NCI-H82 treated with DMSO at 0.1 percent for 48 hours (cell line): ENCODE data around the gene CAMKK1.
"Not testable (repeated sequence)": the region's sequence is repeated elsewhere in the genome, so short reads cannot be mapped to it uniquely, and the experiment has no call there.

ENCODE experiments used
- DNase-seq: peaks from one replicate; lab custom pipeline; 2025; ENCODE audit not compliant: unreplicated experiment; lab: John Stamatoyannopoulos, UW

CAMKK1 gene

GRCh38 chr17:3848229-3848835, 44.5 kb downstream of the CAMKK1 start:
- no peak for DNase-seq

DNA sequence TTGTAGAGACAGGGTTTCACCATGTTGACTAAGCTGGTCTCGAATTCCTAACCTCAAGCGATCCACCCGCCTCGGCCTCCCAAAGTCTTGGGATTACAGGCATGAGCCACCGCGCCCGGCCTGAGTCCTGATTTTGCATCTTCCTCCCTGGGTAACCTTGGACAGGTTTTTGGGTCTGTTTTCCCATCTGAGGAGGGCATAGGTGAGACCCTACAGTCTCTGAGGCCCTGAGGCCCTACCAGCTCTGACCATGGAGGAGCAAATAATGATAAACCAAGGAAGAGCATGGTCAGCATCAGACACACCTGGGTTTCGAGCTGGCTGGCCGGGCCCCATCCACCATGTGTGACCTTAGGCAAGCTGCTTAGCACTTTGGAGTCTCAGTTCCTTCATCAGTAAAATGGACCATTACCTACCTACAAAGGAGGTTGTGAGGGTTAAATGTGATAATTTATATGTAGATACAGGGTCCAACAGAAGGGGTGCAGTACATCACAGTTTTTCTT, 45.6 kb downstream of the CAMKK1 start:
- no peak for DNase-seq

DNA sequence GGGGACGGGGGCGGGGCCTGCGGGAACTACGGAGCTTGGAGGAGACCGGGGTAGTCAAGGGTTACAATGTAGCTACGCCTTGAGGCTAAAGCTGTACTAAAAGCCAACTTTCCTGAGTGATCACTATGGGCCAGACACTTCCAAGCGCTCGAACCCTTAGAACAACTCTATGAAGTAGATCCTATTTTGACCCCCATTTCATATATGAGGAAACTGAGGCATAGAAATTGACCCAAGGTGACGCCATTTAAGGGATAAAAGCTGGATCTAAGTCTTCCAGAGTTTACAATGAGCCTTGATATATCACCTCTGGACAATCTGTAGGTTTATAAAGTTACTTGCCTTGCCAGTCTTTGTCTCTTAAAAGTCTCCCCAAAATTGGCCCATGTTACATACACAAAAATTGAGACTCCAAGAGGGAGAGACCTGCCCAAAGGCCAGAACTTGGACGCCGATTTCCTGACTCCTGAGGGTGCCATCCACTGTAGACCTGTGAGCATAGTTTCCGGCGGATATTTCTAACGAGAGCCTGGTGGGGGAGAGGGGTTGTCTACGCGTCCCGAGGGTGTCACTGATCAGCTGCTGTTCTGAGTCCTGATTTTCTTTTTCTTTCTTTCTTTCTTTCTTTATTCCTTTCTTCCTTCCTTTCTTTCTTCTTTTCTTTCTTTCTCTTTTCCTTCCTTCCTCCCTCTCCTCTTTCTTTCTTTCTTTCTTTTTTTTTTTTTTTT, 46.3 kb downstream of the CAMKK1 start:
- DNase-seq: no peak

GRCh38 chr17:3845621-3846436, 47.0 kb downstream of the CAMKK1 start, which contains the start of gene NCBP3:
Gene NCBP3, minus strand, starts transcription at chr17:3846246. Its CDS starts 23 bp downstream, at chr17:3846223.
- peak; percentile 77 for DNase-seq

DNA sequence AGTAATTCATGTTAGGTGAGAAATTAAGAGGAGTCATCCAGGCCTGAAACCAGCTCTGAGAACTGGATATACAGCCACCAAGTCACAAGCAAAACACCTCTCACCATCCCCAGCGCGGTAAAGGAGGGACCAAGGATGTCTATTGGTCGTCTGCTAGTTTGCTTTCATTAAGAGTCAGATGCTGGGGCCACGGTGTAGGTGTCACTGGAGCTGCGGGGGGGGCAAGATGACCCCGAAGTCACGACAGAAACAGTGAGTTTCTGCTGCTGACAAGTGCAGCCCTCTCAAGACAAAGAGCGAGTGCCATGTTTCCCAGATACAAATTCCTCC, 47.6 kb downstream of the CAMKK1 start:
- no peak for DNase-seq

GRCh38 chr17:3844556-3844955, 48.3 kb downstream of the CAMKK1 start:
- not testable (repeated sequence) for DNase-seq

GRCh38 chr17:3843935-3844516, 48.8 kb downstream of the CAMKK1 start:
- peak; percentile 51 for DNase-seq

- DNase-seq: no peak
These were observed 54.6 kb downstream of the CAMKK1 start for GRCh38 chr17:3838206-3838605.

GRCh38 chr17:3836551-3836950, 56.3 kb downstream of the CAMKK1 start:
- no peak for DNase-seq

DNA sequence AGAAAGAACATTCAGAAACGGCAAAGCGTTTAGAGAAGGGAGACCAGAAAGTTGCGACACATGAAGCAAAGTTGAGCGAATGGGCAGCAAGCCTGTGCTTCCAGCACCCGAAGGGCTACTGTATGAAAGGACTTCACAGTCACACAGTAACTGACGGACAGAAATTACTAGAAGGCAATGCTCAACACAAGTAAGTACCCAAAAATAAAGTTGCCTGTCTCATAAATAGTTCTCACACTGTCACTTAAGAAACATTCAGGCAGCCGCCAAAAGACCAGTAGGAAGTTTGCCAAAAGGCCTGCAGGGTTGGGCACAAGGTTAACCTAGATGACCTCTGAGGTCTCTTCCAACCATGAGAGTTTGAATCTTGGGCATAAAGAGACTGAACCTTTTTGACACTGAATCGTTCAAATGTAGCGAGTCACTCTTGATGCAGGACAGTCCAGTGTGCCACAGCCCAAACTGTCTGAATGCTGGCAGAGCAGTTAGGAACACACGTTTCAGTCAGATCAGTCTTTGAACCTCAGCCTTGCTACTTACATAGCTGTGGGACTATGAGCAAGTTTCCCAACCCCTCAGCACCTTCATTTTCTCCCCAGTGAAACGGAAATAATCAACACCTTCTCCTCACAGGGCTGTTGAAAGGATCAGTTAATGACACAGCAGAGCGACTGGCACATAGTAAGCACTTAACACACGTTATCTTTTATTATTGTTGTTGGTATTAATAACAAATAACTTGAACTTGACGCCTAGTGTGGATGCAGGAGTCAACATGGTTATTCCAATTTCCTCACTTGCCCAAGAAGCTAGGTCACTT, 57.2 kb downstream of the CAMKK1 start:
- DNase-seq: no peak

GRCh38 chr17:3834811-3835210, 58.0 kb downstream of the CAMKK1 start:
- no peak for DNase-seq

GRCh38 chr17:3828852-3829232, 64.0 kb downstream of the CAMKK1 start:
- no peak for DNase-seq

DNA sequence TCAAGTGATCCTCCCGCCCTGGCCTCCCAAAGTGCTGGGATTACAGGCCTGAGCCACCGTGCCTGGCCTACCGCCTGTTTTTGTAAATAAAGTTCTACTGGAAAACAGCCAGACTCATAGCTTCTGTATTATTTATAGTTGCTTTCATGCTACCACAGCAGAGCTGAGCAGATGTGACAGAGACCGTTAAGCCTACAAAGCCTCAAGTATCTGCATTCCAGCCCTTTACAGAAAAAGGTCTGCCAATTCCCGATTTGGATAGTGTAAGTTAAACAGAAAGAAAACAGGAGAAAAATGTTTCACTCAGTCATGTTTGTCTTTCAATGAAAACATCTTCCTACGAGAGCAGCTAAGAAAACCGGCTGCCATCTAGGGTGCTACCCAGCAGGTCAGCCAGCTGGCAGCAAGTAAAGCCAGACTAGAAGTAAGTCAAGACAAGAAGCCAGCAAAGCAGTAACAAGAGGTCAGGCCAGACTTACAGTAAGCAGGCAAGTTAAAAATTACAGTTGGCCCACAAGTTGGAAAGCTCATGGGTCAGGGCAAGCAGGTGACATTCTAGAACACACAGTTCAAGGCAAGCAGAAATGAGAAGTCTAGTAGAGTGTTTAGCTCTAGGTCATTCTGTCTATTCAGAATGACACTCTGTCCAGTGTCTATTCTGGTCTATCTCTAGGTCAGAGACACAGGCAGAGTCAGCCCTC, 64.6 kb downstream of the CAMKK1 start:
- no peak for DNase-seq

DNA sequence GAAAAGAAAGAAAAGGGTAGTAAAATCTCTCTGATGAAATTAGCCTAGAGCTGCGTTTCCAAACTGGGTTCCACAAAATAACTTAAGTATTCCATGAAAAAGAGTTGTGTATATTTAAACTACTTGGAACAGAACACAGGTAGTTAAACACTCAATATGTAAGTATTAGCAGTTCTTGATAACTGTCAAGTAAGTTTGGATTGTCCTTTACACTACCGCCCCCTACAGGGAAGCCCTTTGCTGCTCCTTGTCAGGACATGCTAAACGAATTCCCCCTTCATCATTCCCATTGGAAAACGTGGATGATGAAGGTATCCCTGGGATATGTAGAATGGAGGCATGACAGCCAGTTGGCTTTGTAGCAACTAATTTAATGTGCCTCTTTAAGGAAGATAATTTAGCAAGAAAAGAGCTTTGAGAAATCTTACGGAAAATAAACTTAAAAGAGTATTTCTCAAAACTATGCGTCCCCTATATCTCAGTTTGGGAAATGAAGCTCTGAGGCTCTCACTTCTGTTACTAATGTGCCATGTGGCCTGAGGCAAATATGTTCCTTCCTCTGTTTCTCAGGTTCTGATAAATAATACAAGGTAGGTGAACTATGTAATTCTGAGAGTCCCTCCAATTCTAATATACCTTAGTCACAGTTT, 65.6 kb downstream of the CAMKK1 start:
- DNase-seq: peak; percentile 49

GRCh38 chr17:3826191-3826590, 66.7 kb downstream of the CAMKK1 start:
- DNase-seq: no peak

DNA sequence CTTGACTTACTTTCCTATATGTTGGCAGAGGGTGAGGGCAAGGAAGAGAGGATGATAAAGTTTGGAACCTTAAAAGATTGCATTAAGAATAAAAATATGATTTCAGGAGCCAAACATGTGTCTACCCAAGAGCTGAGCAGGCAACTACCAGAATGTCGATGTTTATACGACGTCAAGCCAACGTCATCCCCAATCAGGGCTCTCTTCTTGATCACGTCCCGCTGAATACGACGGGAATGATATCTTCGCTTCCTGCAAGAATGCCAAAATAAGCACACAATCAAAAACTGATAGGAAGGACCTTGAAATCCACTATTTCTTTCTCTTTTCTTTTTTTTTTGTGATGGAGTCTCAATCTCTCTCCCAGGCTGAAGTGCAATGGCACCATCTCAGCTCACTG, 71.8 kb downstream of the CAMKK1 start:
- no peak for DNase-seq

GRCh38 chr17:3818786-3819185, 74.1 kb downstream of the CAMKK1 start:
- no peak for DNase-seq

DNA sequence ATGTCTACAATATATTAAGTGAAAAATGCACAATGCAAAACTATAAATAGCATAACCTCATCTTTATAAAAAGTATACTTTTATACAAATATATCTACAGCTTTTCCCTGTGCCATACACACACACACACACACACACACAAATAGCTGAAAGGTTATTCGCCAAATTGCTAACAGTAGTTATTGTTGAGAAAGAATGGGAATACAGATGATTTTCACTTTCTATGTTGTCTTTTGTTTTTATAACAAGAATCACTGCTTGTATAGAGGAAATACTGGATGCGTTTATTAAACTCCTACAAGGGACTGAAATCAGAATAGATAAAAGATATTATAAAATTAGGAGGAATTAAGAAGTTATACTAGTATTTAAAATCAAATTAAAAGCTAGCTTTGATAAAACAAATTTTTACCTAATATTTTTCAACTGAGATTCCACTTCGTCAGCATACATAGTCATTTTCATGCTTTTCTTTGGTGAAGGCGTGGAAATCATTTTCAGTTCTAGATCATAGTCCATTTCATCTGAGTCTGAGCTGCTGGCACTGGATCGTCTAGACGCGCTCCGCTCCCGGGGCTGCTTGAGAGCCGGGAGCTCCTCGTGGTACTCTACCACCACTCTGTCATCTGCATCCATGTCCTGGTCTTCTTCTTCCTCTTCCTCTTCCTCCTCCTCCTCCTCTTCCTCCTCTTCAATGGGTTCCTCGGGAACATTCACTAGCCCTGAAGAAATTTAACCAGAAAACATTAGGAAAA, 74.8 kb downstream of the CAMKK1 start:
- DNase-seq: no peak

- DNase-seq: no peak
These were observed 76.9 kb downstream of the CAMKK1 start for GRCh38 chr17:3815925-3816324.
